HG02588 (cell line): Measurements from ENCODE around the gene CACNA1B.
"Not testable (repeated sequence)": the region's sequence is repeated elsewhere in the genome, so short reads cannot be mapped to it uniquely, and the experiment has no call there.

Experiments used
- ATAC-seq: cut with Tn5 transposase; IDR thresholded peaks from one replicate; pipeline ENCODE4 v1.9.1; 2021; ENCODE audit warnings: mild to moderate bottlenecking, moderate library complexity; ENCODE audit not compliant: unreplicated experiment

Gene CACNA1B

GRCh38 chr9:137877506-137878122 lies at the start of gene CACNA1B:
CACNA1B (plus strand) TSS chr9:137877782; CDS start chr9:137877934, 152 bp downstream.
- ATAC-seq: not testable (repeated sequence)

- no peak for ATAC-seq
Observed at GRCh38 chr9:137827908-137828526, 49.6 kb upstream of the CACNA1B start.

DNA sequence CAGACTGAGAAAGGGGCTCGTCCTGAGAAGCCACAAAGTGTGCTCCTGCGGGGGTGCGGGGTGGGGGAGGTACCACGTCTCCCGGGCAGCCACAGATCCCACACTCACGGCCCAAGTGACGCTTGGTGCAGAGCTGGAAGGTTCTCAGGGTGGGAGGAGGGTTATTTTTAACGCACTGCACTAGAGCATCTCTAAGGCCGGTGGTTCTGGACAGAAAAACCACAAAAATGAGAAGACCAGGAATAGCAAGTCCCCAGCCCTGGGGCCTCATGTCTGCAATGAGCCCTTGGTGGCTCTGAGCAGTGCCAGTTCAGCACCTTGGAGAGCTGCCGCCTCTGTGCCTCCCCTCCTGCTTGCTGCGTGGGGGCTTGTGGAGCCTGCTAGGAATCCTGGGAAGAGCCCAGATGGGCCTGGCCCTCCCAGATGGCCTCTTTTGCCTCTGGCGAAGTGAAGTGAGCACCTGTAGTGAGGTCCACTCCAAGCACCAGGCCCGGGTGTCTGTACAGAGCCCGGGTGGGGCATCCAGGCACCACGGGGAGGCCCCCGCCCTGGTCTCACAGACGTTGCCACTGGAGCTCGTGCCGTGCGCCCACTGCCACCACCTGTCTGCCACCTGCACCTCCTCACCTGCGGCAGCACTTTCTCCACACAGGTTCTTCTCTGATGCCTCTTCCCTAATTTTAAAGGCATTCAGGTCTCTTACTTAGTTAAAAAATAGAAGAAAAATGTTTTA lies 48.9 kb upstream of the CACNA1B start:
- ATAC-seq: no peak

DNA sequence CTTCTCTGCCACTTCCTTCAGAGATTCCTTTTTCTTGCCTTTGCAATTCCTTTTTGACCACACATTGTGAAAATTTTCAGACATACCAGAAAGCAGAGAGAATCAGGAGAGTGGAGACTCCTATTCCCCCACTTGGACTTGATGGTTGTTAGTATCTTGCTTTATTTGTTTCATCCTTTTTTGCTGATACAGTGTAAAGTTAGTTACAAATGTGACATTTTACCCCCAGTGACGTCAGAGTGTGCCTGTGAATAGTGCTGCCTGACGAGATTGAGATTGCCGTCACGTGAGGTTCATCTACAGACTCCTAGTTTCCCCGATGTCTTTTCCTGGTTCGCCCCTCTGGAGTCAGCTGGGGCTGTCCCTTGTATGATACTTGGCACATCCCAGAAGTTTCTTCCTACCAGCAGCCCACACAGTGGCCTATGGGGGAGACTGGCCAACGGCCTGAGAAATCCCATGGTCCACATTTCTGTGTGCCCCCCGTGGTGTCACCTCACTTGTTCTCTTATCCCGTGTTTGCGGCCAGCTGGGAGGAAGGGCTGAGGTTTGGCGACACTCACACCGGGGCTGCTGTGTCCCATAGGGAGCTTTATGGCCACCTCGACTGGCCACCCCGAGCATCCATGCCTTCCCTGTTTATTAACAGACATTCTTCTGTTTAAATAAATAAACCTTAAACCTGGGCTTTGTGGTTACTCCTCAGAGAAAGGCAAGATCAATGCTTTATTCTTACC lies 48.2 kb upstream of the CACNA1B start:
- no peak for ATAC-seq

- no peak for ATAC-seq
Observed at GRCh38 chr9:137832191-137832700, 45.3 kb upstream of the CACNA1B start.

GRCh38 chr9:137832830-137833590 lies 44.6 kb upstream of the CACNA1B start:
- ATAC-seq: no peak

GRCh38 chr9:137833721-137834613 lies 43.6 kb upstream of the CACNA1B start:
- no peak for ATAC-seq

- no peak for ATAC-seq
Observed at GRCh38 chr9:137834846-137835546, 42.6 kb upstream of the CACNA1B start.

DNA sequence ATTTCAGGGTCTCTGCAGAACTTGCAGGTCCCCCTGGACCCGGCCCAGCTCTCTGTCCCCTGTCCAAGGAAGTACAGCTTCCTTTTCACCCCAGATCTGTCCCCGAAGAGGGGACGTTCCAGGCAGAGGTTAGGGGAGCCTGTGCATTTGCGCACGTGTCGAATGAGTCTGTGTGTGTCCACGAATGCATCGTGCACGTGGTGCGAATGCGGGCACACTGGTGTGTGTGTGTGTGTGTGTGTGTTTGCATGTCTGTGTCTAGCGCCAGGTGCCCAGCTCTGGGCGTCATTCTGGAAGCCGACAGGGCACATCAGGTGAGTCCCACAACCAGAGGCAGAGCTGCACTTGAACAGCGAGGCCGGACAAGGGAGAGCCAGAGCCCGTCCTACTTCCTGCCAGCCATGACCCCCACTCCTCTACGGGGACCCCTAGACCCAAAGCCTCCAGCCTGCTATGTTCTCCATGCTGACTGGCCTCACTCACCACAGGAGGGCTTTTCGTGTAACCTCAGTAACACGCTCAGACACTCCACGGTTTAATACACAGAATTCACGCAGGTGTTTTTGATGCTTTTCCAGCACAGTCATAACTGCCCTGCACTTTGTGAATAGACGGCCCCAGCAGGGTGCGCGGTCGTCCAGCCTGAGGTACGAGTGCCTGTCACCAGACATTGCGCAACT lies 41.3 kb upstream of the CACNA1B start:
- ATAC-seq: no peak

- ATAC-seq: no peak
Observed at GRCh38 chr9:137836831-137837241, 40.7 kb upstream of the CACNA1B start.

- no peak for ATAC-seq
Observed at GRCh38 chr9:137837345-137838278, 40.0 kb upstream of the CACNA1B start.

DNA sequence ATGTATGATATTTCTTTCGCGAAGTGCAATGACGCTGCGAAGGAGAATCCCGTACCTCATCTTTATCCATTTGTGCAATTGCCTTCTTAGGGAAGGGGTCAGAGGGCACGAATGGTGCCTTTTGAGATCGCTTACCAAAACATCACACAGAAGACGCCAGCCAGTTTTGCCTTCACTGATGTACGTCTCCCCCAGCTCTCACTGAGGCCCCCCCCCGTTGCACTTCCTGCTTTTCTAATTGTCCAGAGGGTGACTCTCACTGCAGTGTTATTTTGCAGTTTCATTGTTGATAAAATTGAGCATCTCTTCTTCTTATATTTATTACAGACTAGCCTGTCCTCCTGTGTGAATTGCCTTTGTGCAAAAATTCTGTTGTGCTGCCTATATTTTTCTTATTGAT lies 39.0 kb upstream of the CACNA1B start:
- no peak for ATAC-seq

- no peak for ATAC-seq
Observed at GRCh38 chr9:137843355-137843754, 34.2 kb upstream of the CACNA1B start.

DNA sequence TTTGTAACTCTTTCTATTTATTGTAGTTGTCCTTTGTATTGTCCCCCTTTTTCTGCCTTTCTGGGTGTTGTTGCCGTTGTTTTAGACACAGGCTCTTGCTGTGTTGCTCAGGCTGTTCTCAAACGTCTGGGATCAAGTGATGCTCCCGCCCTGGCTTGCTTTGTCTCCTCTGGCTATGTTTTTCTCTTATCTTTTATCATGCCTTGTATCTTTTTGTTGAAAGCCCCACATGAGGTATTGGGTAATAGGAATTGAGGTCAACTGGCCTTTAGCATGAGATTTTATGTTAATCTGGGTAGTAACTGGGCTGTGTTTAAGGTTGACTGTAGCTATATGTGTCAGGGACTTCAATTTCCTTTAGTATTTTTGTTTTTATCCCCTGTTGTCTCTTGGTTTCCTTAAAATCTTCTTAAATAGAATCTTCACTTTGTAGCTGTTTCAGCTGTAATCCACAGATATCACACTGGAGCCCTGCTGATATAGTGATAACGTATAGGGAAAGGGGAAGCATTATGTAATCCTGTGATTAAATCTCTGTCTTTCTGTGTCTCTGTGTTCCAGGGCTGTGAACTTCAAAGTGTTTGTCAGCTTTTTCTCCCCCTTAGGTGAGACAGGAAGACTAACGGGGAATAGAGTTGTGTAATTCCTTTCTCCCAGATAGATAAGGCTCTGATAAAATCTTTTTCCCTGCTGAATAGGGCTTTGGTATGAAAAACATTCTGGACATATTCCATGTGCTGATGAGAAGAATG lies 25.9 kb upstream of the CACNA1B start:
- ATAC-seq: no peak

DNA sequence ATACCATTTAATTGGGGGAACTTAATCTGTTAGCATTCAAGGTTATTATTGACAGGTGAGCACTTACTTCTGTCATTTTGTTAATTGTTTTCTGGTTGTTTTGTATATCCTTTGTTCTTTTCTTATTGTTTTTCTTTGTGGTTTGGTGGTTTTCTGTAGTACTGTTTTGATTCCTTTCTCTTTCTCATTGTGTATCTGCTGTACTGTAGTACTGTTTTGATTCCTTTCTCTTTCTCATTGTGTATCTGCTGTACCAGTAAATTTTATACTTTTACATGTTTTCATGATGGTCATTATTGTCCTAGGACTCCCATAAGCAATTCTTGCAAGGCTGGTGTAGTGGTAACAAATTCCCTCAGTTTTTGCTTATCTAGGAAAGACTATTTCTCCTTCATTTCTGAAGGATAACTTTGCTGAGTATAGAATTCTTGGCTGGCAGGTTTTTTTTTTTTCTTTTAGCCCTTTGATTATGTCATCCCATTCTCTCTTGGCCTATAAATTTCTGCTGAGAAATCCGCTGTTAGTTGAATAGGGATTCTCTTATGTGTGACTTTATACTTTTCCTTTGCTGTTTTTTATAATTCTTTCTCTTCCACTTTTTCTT lies 24.1 kb upstream of the CACNA1B start:
- no peak for ATAC-seq

- ATAC-seq: no peak
Observed at GRCh38 chr9:137860361-137860760, 17.2 kb upstream of the CACNA1B start.
